Sigmoid colon (tissue), 7 donors: Measurements from ENCODE around the gene EPN2. TPM values are rescaled to one million over a fixed set of nuclear protein-coding genes. Genes with fewer than 3 reads are reported as not detected.

Source experiments
- DNase-seq: peaks from one replicate; pipeline ENCODE4 v3.0.0-alpha.2; 2019
- H3K27ac ChIP-seq, 4 donors: fragments of 200-600 bp; sonication (generic); one replicate each; pipeline ENCODE4 v1.5.1; 2016 to 2019; ENCODE audit warnings: mild to moderate bottlenecking in 1 of 4
- H3K27me3 ChIP-seq, 3 donors: fragments of 200-600 bp; sonication (generic); one replicate each; pipeline ENCODE4 v1.5.1; 2019; ENCODE audit warnings: mild to moderate bottlenecking in 1 of 3
- H3K36me3 ChIP-seq, 4 donors: fragments of 200-600 bp; sonication (generic); one replicate each; pipeline ENCODE4 v1.5.1; 2016 to 2019
- H3K4me1 ChIP-seq, 4 donors: fragments of 200-600 bp; sonication (generic); one replicate each; pipeline ENCODE4 v1.5.1; 2017 to 2019
- H3K4me3 ChIP-seq, 4 donors: fragments of 200-600 bp; sonication (generic); one replicate each; pipeline ENCODE4 v1.5.1; 2017 to 2019; ENCODE audit warnings: mild to moderate bottlenecking in 2 of 4, moderate library complexity in 1 of 4
- H3K9me3 ChIP-seq, 4 donors: fragments of 200-600 bp in 3 of 4; sonication (generic) in 3 of 4; one replicate each; pipeline versions ENCODE4 v1.5.1 to v1.6.1; 2013 to 2019
- CTCF ChIP-seq, 4 experiments: fragments of 450-650 bp in 3 of 4; fragments of 200-600 bp in 1 of 4; IDR thresholded peaks; one replicate each; pipeline ENCODE4 v1.5.1; 2016 to 2019; ENCODE audit warnings: antibody characterized with exemption in 4 of 4, mild to moderate bottlenecking in 3 of 4, moderate library complexity in 2 of 4
- EP300 ChIP-seq, 4 donors: sonication (generic); formaldehyde crosslinking; IDR thresholded peaks; one replicate each; pipeline ENCODE4 v1.6.1; 2017; ENCODE audit warnings: antibody characterized with exemption in 4 of 4
- POLR2A ChIP-seq, 2 donors: fragments of 450-650 bp; IDR thresholded peaks; one replicate each; pipeline ENCODE4 v1.6.1; 2016; ENCODE audit warnings: antibody characterized with exemption in 2 of 2, mild to moderate bottlenecking in 2 of 2, moderate library complexity in 2 of 2
- POLR2AphosphoS5 ChIP-seq, 4 donors: sonication (generic); formaldehyde crosslinking; IDR thresholded peaks; one replicate each; pipeline ENCODE4 v1.6.1; 2017; ENCODE audit warnings: antibody characterized with exemption in 4 of 4
- WGBS, 2 donors: extraction: QIAGEN DNeasy Blood & Tissue Kit; methylation state at CpG; one replicate each; pipeline ENCODE4 v1.1.7; 2013; 5-methylcytosine and 5-hydroxymethylcytosine counted together
- intact Hi-C: fragments of 100-400 bp; cut with DNase I; formaldehyde crosslinking; loops from one replicate; pipeline ENCODE4 v1.15.1; 2023
- polyA plus RNA-seq, 3 donors: library from polyadenylated mRNA; stranded (reverse); fragments of 200-250 nt; gene quantifications; one replicate each; pipeline ENCODE4 v1.2.3, GENCODE V29; 2013
- total RNA-seq, 4 donors: library from RNA; depleted of rRNA; stranded (reverse); fragments of >200 nt; gene quantifications; one replicate each; pipeline ENCODE4 v1.1.0, GENCODE V29; 2016
- donor health status: healthy with polysubstance abuse.
- donor health status: Bipolar disorder and iron deficiency.
- donor health status: healthy.

Gene EPN2
- total and polyA plus RNA-seq, 7 donors: 12.0 to 55.4 (median 31.7) TPM

- DNase-seq: peak; percentile 56
- Histone ChIP-seq H3K4me1 (peaks cover 0 to 7% (median 2%) of the 10 kb centered on the region in 4 donors), H3K27me3 (no peaks in the 10 kb centered on the region), H3K36me3 (no peaks in the 10 kb centered on the region), H3K27ac (no peak overlapping the region), H3K9me3 (no peaks in the 10 kb centered on the region), H3K4me3 (no peak overlapping the region)
- TF ChIP-seq POLR2A (IDR thresholded peaks at IDR 0.05) (no peak), POLR2AphosphoS5 (IDR thresholded peaks at IDR 0.05) (no peak), CTCF (IDR thresholded peaks at IDR 0.05) (no peak), EP300 (IDR thresholded peaks at IDR 0.05) (no peak)
- 91 to 94% methylated on average over 4 of the region's 4 CpGs for WGBS, 2 donors
- intact Hi-C loops: no loop called here
These were observed 131.1 kb downstream of the EPN2 start for GRCh38 chr17:19368229-19368628.

GRCh38 chr17:19369107-19369778 lies 132.1 kb downstream of the EPN2 start:
- H3K27ac ChIP-seq: no peak overlapping the region
- H3K4me1 ChIP-seq: peaks cover 0 to 4% (median 0%) of the 10 kb centered on the region in 4 donors
- DNase-seq: peak; percentile 55
- no peak for TF ChIP-seq POLR2A (IDR thresholded peaks at IDR 0.05)
- TF ChIP-seq POLR2AphosphoS5 (IDR thresholded peaks at IDR 0.05): no peak
- TF ChIP-seq EP300 (IDR thresholded peaks at IDR 0.05): no peak
- TF ChIP-seq CTCF (IDR thresholded peaks at IDR 0.05): no peak
- no peaks in the 10 kb centered on the region for H3K9me3 ChIP-seq
- WGBS, 2 donors: 70 to 86% methylated on average over 16 of the region's 16 CpGs
- H3K27me3 ChIP-seq: no peaks in the 10 kb centered on the region
- no peaks in the 10 kb centered on the region for H3K36me3 ChIP-seq
- H3K4me3 ChIP-seq: no peak overlapping the region
- intact Hi-C loops: no loop called here

- WGBS, 2 donors: 71 to 78% methylated on average over 12 of the region's 12 CpGs
- intact Hi-C loops: no loop called here
- Histone ChIP-seq H3K4me1 (no peaks in the 10 kb centered on the region), H3K27me3 (no peaks in the 10 kb centered on the region), H3K36me3 (no peaks in the 10 kb centered on the region), H3K27ac (peak overlapping the region in 1 of 4 donors; percentile 20), H3K9me3 (no peaks in the 10 kb centered on the region), H3K4me3 (no peak overlapping the region)
- TF ChIP-seq CTCF (IDR thresholded peaks at IDR 0.05): no peak
- TF ChIP-seq EP300 (IDR thresholded peaks at IDR 0.05): no peak
- TF ChIP-seq POLR2AphosphoS5 (IDR thresholded peaks at IDR 0.05): no peak
- TF ChIP-seq POLR2A (IDR thresholded peaks at IDR 0.05): no peak
- DNase-seq: peak; percentile 74
These were observed 132.8 kb downstream of the EPN2 start for GRCh38 chr17:19369846-19370492.

GRCh38 chr17:19370493-19370960 lies 133.4 kb downstream of the EPN2 start:
- H3K4me3 ChIP-seq: no peak overlapping the region
- peak; percentile 75 for DNase-seq
- no peaks in the 10 kb centered on the region for H3K36me3 ChIP-seq
- TF ChIP-seq EP300 (IDR thresholded peaks at IDR 0.05): no peak
- no peak for TF ChIP-seq POLR2A (IDR thresholded peaks at IDR 0.05)
- TF ChIP-seq POLR2AphosphoS5 (IDR thresholded peaks at IDR 0.05): peak in 1 of 4 donors; percentile 6
- no peak for TF ChIP-seq CTCF (IDR thresholded peaks at IDR 0.05)
- no peaks in the 10 kb centered on the region for H3K27me3 ChIP-seq
- no peak overlapping the region for H3K27ac ChIP-seq
- intact Hi-C loops: no loop called here
- no peaks in the 10 kb centered on the region for H3K4me1 ChIP-seq
- 56 to 83% methylated on average over 7 of the region's 7 CpGs for WGBS, 2 donors
- H3K9me3 ChIP-seq: no peaks in the 10 kb centered on the region
